Measurements from ENCODE around the gene SRPK2. TPM values are rescaled to one million over a fixed set of nuclear protein-coding genes. Genes with fewer than 3 reads are reported as not detected.
A peak's percentile ranks its signal among the peaks of the same experiment; 100 is the strongest.
"Not testable (repeated sequence)": the region's sequence is repeated elsewhere in the genome, so short reads cannot be mapped to it uniquely, and the experiment has no call there.

SRPK2 gene
- total RNA-seq, 1 donor from 2014 or later = 45.0 TPM

GRCh38 chr7:105304040-105304895 is 84.5 kb downstream of the SRPK2 start:
- DNase-seq (ENCODE audit: low spot score) = no peak

GRCh38 chr7:105300587-105300986 is 88.1 kb downstream of the SRPK2 start:
- DNase-seq (ENCODE audit: low spot score) = not testable (repeated sequence)

DNA sequence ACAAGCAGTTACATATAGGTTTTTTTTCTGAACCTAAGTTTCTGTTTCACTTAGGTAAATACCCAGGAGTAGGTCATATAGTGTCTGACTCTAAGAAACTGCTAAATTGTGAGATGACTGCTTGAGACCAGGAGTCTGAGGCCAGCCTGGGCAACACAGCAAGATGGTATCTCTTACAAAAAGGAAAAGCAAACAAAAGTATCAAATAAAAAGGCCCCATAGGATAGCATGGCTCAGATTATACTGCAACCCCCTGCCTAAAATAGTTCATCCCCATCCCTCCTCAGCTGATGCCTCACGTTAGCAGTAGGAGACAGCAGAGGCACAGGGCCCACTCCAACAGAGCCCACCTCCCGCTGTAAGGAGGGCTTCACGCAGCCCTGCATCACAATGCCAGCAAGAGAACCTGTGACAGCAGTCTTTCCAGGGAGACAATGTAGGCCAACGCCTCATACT is 90.3 kb downstream of the SRPK2 start:
- no peak for DNase-seq (ENCODE audit: low spot score)

DNA sequence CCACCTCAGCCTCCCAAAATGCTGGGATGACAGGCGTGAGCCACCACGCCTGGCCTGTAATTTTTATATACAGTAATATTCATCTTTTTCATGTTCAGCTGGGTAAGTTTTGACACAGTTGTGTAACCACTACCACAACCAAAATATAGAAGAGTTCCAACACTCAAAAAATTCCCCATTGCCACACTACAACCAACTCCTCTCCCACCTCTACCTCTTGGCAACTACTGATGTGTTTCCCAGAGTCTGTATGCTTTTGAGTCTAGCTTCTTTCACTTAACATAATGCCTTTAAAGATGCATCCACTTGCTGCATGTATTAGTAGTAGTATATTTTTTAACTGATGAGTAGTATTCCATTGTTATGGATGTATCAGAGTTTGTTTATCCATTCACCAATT is 90.7 kb downstream of the SRPK2 start:
- DNase-seq (ENCODE audit: low spot score) = no peak

GRCh38 chr7:105297309-105297708 is 91.4 kb downstream of the SRPK2 start:
- no peak for DNase-seq (ENCODE audit: low spot score)

- no peak for DNase-seq (ENCODE audit: low spot score)
These were observed 92.2 kb downstream of the SRPK2 start for GRCh38 chr7:105296491-105296890.

- DNase-seq (ENCODE audit: low spot score) = no peak
These were observed 92.9 kb downstream of the SRPK2 start for GRCh38 chr7:105295596-105296352.

GRCh38 chr7:105294482-105294881 is 94.2 kb downstream of the SRPK2 start:
- not testable (repeated sequence) for DNase-seq (ENCODE audit: low spot score)

DNA sequence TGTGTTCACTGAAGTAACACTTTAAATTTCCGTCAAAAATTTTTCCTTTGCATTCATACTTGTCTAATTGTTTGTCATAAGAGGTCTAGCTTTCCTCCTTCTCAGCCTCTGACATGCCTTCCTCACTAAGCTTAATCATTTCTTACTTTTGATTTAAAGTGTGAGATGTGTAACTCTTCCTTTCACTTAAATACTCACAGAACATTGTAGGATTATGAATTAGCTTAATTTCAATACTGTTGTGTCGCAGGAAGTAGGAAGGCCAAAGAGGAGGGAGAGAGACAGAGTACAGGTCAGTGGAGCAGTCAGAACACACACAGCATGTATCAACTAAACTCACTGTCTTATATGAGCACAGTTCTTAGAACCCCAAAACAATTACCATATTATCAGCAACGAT is 99.0 kb downstream of the SRPK2 start:
- no peak for DNase-seq (ENCODE audit: low spot score)

- DNase-seq (ENCODE audit: low spot score) = no peak
These were observed 102.3 kb downstream of the SRPK2 start for GRCh38 chr7:105286441-105286840.

DNA sequence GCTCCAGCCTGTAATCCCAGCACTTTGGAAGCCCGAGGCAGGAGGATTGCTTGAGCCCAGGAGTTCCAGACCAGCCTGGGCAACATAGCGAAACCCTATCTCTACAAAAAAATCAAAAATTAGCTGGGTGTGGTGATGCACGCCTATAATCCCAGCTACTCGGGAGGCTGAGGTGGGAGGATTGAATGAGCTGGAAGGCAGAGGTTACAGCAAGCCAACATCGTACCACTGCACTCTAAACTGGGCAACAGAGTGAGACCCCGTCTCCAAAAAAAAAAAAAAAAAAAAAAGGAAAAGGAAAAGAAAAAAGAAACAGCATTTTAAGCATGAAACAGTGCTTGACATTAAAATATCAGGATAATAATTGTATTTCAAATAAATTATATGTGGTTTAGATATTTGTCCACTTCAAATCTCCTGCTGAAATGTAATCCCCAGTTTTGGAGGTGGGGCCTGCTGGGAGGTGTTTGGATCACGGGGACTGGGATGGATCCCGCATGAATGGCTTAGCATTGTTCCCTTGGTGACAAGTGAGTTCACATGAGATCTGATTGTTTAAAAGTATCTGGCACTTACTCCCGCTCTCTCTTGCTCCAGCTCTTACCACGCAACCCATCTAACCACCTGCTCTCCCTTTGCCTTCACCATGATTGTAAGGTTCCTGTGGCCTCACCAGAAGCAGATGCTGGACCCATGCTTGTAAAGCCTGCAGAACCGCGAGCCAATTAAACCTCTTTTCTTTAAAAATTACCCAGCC is 103.4 kb downstream of the SRPK2 start:
- no peak for DNase-seq (ENCODE audit: low spot score)

- no peak for DNase-seq (ENCODE audit: low spot score)
These were observed 104.7 kb downstream of the SRPK2 start for GRCh38 chr7:105284014-105284413.

DNA sequence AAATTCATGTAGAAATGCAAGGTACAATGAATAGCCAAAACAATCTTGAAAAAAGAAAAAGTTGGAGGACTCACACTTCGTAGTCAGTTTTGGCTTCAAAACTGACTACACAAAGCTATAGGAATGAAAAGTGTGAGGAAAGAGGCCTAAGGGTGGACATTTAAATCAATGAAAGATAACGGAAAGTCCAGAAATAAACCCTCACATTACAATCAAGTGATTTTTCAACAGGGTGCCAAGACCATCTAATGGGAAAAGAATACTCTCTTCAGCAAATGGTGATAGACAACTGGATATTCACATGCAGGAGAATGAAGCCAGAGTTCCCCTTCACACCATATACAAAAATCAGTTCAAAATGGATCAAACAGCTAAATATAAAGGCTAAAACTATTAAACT is 106.8 kb downstream of the SRPK2 start:
- no peak for DNase-seq (ENCODE audit: low spot score)

DNA sequence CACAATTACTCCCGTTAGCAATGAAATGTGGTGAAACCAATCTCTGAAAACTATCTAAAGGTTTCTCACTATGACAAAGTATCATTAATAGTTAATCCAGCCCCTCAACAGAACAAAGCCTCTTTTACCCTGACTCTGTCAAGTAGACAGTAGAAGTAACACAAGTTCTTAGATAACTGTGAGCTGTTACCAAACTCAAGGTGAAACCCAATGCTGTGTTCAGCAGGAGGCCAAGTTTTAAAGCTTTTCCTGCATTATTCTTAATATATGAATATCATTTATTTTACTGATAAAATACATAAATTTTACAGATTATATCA is 109.1 kb downstream of the SRPK2 start:
- DNase-seq (ENCODE audit: low spot score) = no peak

DNA sequence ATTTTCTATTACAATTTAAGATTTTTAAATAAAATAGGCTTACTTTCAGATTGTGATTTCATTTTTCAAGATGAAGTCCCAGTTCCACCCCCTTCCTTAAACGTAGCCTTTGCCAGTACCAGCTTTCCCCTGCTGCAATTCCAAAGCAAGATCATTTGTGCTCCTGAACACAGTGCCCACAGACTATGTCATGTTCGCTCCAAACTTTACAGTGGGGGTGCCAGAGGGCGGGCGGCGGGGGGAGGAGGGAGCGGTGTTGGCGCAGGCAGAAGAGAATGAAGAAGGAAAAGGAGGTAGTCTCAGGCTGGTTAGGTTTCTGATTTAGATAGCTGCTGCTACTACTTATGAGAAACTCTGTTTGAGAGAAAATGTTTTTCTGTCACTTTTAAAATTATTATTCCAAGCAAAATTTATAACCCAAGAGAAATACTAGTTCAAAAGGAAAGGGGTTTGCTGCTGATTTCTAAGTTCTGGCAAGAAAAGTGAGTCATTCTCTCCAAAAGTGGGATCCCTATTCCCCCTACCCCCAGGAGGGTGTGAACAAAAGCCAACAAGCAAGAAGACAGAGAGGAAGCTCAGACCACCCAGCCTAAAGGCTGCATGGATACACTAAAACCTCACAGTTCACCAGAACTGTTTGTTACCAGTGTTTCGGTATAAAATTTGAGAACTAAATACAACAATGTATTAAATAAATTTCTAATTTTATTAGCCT is 109.6 kb downstream of the SRPK2 start:
- no peak for DNase-seq (ENCODE audit: low spot score)

- DNase-seq (ENCODE audit: low spot score) = no peak
These were observed 110.2 kb downstream of the SRPK2 start for GRCh38 chr7:105278565-105278964.

DNA sequence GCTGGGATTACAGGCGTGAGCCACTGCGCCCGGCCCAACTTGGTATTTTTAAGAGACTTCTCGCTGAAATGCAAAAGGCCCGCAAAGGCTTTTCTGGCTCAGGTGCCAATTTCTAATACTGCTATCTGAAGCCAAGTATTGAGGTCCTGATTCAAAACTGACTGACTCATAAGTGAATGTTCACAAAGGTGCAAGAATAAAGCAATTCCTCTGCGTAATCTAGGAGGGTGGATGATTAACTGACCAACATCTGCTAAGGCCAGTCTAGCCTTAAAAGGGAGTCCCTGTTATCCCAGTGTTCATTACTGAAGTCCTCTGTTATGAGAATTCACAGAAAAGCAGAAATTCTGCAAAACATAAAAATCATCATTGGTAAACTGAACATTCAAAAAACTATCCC is 111.4 kb downstream of the SRPK2 start:
- no peak for DNase-seq (ENCODE audit: low spot score)

GRCh38 chr7:105270117-105270516 is 118.6 kb downstream of the SRPK2 start:
- DNase-seq (ENCODE audit: low spot score) = no peak

DNA sequence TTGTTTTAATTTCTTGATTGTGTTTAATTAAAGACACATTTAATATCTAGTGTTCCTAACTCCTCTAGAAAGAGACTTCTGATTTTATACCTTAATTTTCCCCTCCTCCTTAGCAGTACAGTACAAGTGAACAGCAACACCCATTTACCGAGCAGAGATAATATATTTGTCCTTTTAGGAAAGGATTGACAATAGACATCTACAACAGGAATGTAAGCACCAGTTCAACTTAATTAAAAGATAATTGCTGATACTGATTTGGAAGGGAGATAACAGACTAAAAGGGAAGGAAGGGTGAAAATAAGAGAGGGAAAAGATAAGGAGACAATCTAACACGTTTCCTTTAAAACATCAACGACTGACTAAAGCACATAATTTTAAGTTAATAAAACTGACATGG is 119.3 kb downstream of the SRPK2 start:
- DNase-seq (ENCODE audit: low spot score) = no peak

DNA sequence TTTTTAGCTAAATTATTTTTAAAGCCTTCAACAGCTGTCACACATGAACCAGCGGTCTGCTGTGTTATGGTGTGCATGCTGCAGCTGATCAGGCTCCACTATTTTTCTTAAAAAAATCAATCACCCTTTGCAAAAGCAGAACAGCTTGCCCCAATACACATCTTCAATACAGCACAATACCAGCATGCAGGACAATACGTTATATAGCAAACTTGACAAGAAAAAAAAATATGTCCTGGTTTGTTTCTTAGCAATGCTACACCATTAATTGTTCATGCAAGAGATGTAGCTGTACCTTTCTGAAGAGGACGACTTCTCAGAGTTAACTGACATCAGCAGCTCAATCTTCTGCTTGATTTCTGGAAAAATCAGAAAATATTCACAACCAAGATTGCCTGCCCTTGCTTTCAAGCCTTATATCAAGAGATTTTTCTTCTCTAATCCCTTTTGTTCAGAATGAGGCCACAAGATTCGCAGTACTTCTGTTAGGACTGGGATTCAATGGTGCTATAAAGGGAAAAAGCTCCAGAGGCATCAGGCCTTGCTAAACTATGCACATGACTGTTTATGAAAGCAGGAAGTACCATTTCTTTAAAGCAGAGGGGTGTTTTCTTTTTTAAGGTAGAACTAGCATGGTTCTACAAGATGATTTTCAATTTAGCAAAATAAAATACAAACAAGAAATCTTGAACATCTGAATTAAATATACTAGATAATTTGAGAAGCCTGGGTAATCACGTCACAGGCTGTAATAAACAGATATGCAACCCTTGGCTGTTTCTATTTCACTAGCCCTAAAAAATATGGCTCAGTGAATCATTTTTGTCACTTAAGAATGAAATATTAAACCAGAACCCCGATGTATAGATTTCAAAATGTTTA is 120.0 kb downstream of the SRPK2 start:
- DNase-seq (ENCODE audit: low spot score) = peak; percentile 20

GRCh38 chr7:105268056-105268455 is 120.7 kb downstream of the SRPK2 start:
- no peak for DNase-seq (ENCODE audit: low spot score)

Data from mucosa of gallbladder (tissue), 1 donor.